Measurements from ENCODE around the gene RDX. TPM values are rescaled to one million over a fixed set of nuclear protein-coding genes. Genes with fewer than 3 reads are reported as not detected.

Gene RDX
- total RNA-seq, 1 donor from 2014 or later = 132 TPM

DNA sequence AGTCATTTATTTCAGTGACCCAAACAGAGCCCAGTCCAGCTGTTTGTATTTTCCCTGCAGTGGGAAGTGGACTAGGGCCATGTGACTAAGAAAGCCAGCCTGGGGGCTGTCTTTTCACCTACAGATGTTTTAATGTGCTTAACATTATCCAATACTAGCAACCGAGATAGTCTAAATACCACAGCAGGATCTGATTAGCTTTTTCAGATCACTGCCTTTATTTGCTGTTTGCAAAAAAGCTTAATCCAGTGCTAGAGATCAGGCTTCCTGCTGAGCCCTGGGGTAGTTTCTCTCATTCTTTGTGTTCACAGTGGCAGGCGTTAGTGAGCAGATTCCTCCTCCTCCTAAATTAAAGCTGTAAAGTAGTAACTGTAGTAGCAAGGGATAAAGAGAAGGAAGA lies 168.3 kb downstream of the RDX start:
- no peaks in the 10 kb centered on the region for H3K36me3 Mint-ChIP-seq (ENCODE audit: low read depth, unreplicated experiment)
- H3K9me3 Mint-ChIP-seq (ENCODE audit: unreplicated experiment) = peaks cover 3% of the 10 kb centered on the region
- peaks cover 62% of the 10 kb centered on the region for H3K4me1 Mint-ChIP-seq (ENCODE audit: low read depth, unreplicated experiment)
- FAIRE-seq (no peak), DNase-seq (ENCODE audit: low read depth) (peak; percentile 26)
- H3K4me3 Mint-ChIP-seq (ENCODE audit: unreplicated experiment) = no peak overlapping the region
- Histone ChIP-seq H3K9me3 (ENCODE audit: insufficient read depth, low read depth, low read length) (no peaks in the 10 kb centered on the region), H3K27me3 (ENCODE audit: insufficient read depth, low read length) (no peaks in the 10 kb centered on the region), H4K20me1 (ENCODE audit: insufficient read depth, low read length) (no peaks in the 10 kb centered on the region), H3K4me3 (ENCODE audit: insufficient read depth, low read depth, low read length) (no peak overlapping the region), H2AFZ (ENCODE audit: low read depth, low read length) (no peak overlapping the region), H3K9ac (ENCODE audit: low read length) (no peak overlapping the region), H3K36me3 (ENCODE audit: insufficient read depth, low read length) (no peaks in the 10 kb centered on the region), H3K4me1 (ENCODE audit: insufficient read depth, low read length) (peaks cover 26% of the 10 kb centered on the region), H3K4me2 (ENCODE audit: low read length) (peak overlapping the region; percentile 19), H3K27ac (ENCODE audit: low read depth, low read length) (peak overlapping the region; percentile 29), H3K79me2 (ENCODE audit: insufficient read depth, low read length) (peaks cover 24% of the 10 kb centered on the region)
- no peaks in the 10 kb centered on the region for H3K27me3 Mint-ChIP-seq (ENCODE audit: low read depth, unreplicated experiment)
- peak overlapping the region; percentile 96 for H3K27ac Mint-ChIP-seq (ENCODE audit: unreplicated experiment)
- TF ChIP-seq, protein P1, sequence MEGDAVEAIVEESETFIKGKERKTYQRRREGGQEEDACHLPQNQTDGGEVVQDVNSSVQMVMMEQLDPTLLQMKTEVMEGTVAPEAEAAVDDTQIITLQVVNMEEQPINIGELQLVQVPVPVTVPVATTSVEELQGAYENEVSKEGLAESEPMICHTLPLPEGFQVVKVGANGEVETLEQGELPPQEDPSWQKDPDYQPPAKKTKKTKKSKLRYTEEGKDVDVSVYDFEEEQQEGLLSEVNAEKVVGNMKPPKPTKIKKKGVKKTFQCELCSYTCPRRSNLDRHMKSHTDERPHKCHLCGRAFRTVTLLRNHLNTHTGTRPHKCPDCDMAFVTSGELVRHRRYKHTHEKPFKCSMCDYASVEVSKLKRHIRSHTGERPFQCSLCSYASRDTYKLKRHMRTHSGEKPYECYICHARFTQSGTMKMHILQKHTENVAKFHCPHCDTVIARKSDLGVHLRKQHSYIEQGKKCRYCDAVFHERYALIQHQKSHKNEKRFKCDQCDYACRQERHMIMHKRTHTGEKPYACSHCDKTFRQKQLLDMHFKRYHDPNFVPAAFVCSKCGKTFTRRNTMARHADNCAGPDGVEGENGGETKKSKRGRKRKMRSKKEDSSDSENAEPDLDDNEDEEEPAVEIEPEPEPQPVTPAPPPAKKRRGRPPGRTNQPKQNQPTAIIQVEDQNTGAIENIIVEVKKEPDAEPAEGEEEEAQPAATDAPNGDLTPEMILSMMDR (IDR thresholded peaks at IDR 0.05; ENCODE audit: insufficient read depth, low read depth, low read length) = no peak
- no peak for TF ChIP-seq EZH2 (IDR thresholded peaks at IDR 0.05; ENCODE audit: insufficient read depth, low read length)

DNA sequence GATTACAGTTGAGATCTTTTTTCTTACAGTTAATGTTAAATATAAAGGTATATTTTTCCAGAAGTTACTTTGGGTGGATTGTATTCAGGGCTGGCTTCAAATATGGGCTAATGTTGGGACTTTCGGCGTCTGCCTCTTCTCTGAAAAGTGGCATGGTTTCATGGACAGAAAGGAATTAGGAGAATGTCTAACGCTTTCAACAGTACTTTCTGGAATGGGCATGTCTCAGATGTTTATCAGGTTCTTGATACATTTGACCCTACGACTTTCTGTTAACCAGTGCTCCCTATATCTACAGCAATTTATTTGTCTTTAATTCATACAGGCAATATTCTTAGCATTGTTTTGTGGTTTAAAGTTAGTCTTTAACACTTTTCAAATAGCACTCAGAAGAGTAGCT lies 169.5 kb downstream of the RDX start:
- Histone ChIP-seq H3K27ac (ENCODE audit: low read depth, low read length) (no peak overlapping the region), H3K9me3 (ENCODE audit: insufficient read depth, low read depth, low read length) (no peaks in the 10 kb centered on the region), H3K79me2 (ENCODE audit: insufficient read depth, low read length) (peaks cover 32% of the 10 kb centered on the region), H3K9ac (ENCODE audit: low read length) (no peak overlapping the region), H2AFZ (ENCODE audit: low read depth, low read length) (no peak overlapping the region), H3K4me3 (ENCODE audit: insufficient read depth, low read depth, low read length) (no peak overlapping the region), H3K27me3 (ENCODE audit: insufficient read depth, low read length) (no peaks in the 10 kb centered on the region), H3K36me3 (ENCODE audit: insufficient read depth, low read length) (no peaks in the 10 kb centered on the region), H3K4me2 (ENCODE audit: low read length) (no peak overlapping the region), H4K20me1 (ENCODE audit: insufficient read depth, low read length) (no peaks in the 10 kb centered on the region), H3K4me1 (ENCODE audit: insufficient read depth, low read length) (peaks cover 31% of the 10 kb centered on the region)
- FAIRE-seq (no peak), DNase-seq (ENCODE audit: low read depth) (no peak)
- Mint-ChIP-seq H3K27ac (ENCODE audit: unreplicated experiment) (peak overlapping the region; percentile 96), H3K4me1 (ENCODE audit: low read depth, unreplicated experiment) (peaks cover 65% of the 10 kb centered on the region), H3K36me3 (ENCODE audit: low read depth, unreplicated experiment) (no peaks in the 10 kb centered on the region), H3K9me3 (ENCODE audit: unreplicated experiment) (peaks cover 3% of the 10 kb centered on the region), H3K27me3 (ENCODE audit: low read depth, unreplicated experiment) (no peaks in the 10 kb centered on the region), H3K4me3 (ENCODE audit: unreplicated experiment) (no peak overlapping the region)
- no peak for TF ChIP-seq EZH2 (IDR thresholded peaks at IDR 0.05; ENCODE audit: insufficient read depth, low read length)
- TF ChIP-seq, protein P1 (IDR thresholded peaks at IDR 0.05; ENCODE audit: insufficient read depth, low read depth, low read length) = no peak

DNA sequence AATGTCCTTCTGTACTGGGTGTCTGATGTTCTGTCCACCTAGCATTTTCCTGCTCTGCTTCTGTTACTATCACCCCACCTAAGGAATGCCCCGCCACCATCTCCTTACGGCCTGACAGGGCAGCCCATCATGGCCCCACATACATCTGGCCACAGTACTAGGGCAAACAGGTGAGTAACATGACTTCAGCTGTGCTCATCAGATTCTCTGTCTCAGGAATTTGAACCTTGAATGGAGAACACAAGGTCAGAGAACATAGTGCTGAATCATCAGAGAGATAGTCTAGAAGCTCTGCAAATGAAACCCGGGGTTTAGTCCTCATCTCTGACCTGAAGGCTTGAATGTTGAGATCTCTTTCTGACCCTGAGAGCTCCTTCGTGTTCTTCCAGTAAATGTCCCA lies 170.8 kb downstream of the RDX start:
- Mint-ChIP-seq H3K36me3 (ENCODE audit: low read depth, unreplicated experiment) (no peaks in the 10 kb centered on the region), H3K4me3 (ENCODE audit: unreplicated experiment) (no peak overlapping the region), H3K27me3 (ENCODE audit: low read depth, unreplicated experiment) (no peaks in the 10 kb centered on the region), H3K27ac (ENCODE audit: unreplicated experiment) (peak overlapping the region; percentile 78), H3K4me1 (ENCODE audit: low read depth, unreplicated experiment) (peaks cover 64% of the 10 kb centered on the region), H3K9me3 (ENCODE audit: unreplicated experiment) (peaks cover 3% of the 10 kb centered on the region)
- Histone ChIP-seq H3K27me3 (ENCODE audit: insufficient read depth, low read length) (no peaks in the 10 kb centered on the region), H3K79me2 (ENCODE audit: insufficient read depth, low read length) (peaks cover 26% of the 10 kb centered on the region), H3K27ac (ENCODE audit: low read depth, low read length) (no peak overlapping the region), H3K36me3 (ENCODE audit: insufficient read depth, low read length) (no peaks in the 10 kb centered on the region), H3K9ac (ENCODE audit: low read length) (no peak overlapping the region), H3K4me2 (ENCODE audit: low read length) (peak overlapping the region; percentile 44), H3K4me3 (ENCODE audit: insufficient read depth, low read depth, low read length) (no peak overlapping the region), H3K4me1 (ENCODE audit: insufficient read depth, low read length) (peaks cover 33% of the 10 kb centered on the region), H2AFZ (ENCODE audit: low read depth, low read length) (no peak overlapping the region), H3K9me3 (ENCODE audit: insufficient read depth, low read depth, low read length) (no peaks in the 10 kb centered on the region), H4K20me1 (ENCODE audit: insufficient read depth, low read length) (no peaks in the 10 kb centered on the region)
- peak; percentile 67 for DNase-seq (ENCODE audit: low read depth)
- peak; percentile 43 for FAIRE-seq
- TF ChIP-seq, protein P1 (IDR thresholded peaks at IDR 0.05; ENCODE audit: insufficient read depth, low read depth, low read length) = no peak
- no peak for TF ChIP-seq EZH2 (IDR thresholded peaks at IDR 0.05; ENCODE audit: insufficient read depth, low read length)

Measured in astrocyte (in vitro differentiated cells and primary cell).